NCI-H2107 (cell line): Measurements from ENCODE around the gene MET.
"Not testable (repeated sequence)": the region's sequence is repeated elsewhere in the genome, so short reads cannot be mapped to it uniquely, and the experiment has no call there.

ENCODE experiments used
- DNase-seq: peaks from one replicate; lab custom pipeline; 2025; lab: John Stamatoyannopoulos, UW

Gene MET

DNA sequence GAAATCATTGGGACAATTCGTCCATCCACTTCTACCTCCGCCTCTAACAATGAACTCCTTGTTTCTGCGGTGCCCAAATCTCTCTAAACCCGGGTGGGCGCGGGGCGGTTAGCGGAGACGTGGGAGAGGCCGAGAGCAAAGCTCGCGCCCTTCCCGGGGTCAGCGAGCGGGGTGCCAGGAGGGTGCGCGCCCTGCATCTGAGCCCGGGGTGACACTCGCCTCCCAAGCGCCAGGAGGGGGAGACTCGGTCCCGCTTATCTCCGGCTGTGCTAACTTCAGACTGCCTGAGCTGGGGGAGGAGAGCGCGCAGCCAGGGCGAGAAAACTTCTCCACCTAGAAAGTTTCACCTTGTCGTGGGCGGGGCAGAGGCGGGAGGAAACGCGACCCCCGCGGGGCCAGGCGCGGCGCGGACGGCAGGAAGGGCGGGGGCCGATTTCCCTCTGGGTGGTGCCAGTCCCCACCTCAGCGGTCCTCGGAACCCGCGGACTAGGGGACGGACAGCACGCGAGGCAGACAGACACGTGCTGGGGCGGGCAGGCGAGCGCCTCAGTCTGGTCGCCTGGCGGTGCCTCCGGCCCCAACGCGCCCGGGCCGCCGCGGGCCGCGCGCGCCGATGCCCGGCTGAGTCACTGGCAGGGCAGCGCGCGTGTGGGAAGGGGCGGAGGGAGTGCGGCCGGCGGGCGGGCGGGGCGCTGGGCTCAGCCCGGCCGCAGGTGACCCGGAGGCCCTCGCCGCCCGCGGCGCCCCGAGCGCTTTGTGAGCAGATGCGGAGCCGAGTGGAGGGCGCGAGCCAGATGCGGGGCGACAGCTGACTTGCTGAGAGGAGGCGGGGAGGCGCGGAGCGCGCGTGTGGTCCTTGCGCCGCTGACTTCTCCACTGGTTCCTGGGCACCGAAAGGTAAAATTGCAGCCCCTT, at the start of gene MET:
MET (plus strand) TSS at position 516 of the 915 bp plus-strand sequence. CDS start 26,889 bp downstream, outside the sequence.
- peak; percentile 13 for DNase-seq

DNA sequence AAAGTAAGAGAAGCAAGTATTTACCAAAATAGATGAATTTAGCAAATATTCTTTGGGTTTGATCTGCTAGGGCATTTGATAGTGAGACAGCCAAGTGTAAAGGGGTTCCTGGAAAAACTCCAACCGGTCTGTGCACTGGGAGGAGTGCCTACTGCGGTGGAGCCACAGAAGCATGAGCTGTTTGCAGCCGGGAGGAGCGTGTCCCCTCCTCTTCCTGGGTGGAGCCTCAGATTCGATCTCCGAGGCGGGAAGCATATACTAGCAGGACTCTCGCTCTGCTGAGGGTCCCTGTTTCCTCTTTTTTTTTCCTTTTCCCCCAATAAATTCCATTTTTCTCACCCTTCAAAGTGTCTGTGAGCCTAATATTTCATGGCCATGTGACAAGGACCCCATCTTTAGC, 45.1 kb upstream of the MET start:
- no peak for DNase-seq

DNA sequence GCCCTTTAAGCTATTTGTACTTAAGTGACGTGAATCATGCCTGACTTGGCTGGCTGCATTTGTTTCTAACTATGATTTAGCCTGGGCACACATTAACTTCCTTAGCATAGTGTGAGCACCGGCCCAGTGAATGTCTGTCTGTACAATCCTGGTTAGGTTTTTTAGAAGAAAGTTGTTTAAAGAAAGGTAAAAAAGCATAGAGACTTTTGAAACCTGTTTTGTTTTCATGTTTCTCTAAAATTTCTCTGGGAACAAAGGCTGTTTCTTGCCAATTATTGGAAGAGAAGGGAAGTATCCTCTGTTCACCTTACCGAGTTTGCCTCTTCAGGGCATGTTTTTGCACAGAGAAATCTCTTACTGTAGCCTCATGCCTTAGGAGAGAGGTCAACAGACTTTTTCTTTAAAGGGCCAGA, 42.9 kb upstream of the MET start:
- no peak for DNase-seq

DNA sequence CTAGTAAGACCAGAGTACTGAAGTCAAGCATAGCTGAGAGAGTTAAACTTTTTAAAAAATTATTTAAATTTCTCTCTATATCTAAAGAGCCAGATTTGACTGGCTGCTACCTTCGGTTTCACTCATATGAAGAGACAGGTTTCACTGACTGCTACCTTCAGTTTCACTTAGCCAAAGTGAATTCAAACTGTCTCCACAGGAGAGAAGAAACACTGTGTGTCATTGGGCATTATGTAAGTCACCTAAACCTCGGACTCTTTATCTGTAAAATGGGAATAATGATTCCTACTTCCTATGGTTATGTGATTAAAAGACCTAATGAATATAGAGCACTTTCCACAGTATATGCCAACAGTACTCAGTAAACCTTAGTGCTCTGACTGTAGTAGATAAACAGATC, 41.6 kb upstream of the MET start:
- no peak for DNase-seq

DNA sequence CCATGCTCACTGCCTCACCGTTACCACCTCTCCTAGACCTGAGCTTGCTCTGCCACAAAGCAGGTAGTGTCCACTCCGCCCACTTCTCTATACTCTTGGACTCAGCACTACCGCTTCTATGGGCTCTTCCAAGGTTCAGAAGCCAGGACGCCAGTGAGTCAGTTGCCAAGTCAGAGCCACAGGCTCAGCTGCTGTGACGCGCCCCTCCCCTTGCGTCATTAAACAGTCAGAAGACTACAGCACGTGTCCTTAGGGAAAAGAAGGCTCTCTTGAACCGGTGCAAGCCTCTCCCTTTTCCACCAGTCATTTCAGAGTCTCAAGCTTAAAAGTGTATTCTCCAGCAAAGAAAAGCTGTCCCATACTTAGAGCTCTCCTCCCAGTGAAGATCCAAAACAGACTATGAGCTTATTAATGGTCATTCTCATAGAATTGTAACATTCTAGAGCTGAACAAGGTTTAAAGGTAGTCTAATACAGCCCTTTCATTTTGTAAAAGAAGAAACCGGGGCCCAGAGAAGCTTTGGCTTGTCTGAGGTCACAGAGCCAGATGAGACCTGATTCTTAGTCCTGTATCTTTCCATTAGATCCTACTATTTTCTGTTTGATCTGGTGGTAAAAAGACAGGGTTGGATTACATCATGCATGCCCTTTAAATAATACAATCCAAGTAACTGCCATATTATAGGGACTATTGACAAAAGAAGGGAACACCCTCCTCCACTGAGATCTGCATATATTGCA, 40.9 kb upstream of the MET start:
- peak; percentile 19 for DNase-seq

DNA sequence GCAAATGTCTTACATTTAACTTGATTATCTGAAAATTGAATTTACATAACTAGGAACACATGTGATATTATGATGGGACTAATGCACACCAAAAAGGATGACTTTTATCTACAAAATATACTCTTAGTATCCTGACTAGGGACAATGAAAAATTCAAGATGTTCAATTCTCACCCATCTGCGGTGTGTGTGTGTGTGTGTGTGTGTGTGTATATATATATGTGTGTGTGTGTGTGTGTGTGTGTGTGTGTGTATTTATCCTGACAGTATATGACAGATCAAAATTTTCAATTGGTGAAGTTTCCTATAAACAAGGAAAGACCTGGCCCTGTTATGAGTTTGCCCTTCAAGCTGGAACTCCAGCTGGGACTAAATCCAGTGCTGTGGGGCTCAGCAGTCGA, 40.3 kb upstream of the MET start:
- no peak for DNase-seq

DNA sequence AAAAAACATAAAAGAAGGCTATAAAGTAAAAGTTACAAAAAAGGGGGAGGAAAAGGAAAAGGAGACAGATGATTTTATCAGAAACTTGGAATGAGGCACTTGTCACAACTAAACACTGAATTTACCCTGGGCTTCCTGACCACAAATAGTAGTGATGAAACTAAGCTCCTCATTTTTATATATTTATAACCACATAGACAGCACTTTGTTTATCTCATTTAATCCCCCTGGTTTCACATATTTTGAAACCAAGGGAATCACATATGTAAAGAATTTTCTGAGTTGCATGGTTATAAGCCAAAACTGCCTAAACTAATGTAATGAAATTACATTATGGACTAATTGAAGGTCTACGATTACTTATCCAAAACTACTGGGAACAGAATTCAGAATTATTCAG, 39.6 kb upstream of the MET start:
- DNase-seq, result no peak

DNA sequence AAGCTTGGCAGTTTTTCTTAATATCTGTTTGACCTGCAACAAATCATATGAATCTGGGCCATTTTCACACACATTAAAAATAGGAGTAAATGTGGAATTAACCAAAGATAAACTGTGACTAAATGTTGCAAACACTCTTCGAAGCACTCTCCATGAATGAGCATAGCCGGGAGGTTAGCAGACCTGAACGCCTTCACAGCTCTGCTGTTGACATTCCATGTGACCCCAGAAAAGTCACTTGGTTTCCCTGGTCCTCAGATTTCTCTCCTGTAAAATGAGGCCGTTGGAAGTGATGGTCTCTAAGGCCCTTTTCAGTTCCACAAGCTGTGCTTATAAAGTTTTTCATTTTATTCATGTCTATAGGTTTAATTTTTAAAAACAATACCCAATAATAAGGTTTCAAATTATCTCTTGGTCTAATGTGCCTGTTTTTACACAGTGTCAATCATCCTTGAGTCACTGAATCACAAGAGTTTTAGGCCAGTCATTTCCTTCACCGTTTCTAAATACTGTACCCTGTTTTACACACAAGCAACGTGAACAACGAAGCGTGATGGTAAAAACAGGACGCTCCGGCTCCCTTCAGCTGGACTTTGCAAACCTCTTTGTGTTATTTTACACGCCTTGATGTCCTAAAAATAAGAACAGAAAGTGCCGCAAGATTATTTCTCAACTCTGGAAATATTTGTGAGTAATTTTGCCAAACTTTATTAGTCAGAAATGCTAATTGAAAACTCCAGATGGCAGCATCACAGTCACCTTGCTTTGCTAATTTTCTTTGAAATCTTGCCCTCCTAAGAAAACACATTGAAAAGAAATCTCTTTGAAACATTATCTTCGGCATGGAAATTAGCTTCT, 38.6 kb upstream of the MET start:
- no peak for DNase-seq

DNA sequence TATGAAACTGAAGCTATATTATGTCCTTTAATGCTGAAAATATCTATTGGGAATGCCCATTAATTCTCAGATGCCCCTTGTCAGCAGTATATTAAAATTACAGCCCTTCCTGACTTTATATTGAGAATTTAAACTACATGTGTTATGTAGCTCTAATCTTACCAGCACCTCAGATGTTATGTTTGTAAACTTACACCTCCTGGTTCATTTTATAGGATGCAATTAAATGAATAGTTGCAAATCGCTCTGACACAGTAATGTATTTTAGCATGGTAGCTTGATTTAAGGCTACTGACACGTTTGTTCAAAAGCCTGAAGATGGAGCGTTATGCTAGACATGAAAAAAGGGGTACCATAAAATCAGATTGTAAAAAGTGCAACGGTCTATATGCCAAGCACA, 35.0 kb upstream of the MET start:
- DNase-seq, result no peak

DNA sequence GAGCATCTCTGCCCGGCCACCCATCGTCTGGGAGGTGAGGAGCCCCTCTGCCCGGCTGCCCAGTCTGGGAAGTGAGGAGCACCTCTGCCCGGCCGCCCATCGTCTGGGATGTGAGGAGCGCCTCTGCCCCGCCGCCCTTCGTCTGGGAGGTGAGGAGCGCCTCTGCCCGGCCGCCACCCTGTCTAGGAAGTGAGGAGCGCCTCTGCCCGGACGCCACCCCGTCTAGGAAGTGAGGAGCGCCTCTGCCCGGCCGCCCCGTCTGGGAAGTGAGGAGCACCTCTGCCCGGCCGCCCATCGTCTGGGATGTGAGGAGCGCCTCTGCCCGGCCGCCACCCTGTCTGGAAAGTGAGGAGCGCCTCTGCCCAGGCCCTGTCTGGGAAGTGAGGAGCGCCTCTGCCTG, 33.4 kb upstream of the MET start:
- not testable (repeated sequence) for DNase-seq

DNA sequence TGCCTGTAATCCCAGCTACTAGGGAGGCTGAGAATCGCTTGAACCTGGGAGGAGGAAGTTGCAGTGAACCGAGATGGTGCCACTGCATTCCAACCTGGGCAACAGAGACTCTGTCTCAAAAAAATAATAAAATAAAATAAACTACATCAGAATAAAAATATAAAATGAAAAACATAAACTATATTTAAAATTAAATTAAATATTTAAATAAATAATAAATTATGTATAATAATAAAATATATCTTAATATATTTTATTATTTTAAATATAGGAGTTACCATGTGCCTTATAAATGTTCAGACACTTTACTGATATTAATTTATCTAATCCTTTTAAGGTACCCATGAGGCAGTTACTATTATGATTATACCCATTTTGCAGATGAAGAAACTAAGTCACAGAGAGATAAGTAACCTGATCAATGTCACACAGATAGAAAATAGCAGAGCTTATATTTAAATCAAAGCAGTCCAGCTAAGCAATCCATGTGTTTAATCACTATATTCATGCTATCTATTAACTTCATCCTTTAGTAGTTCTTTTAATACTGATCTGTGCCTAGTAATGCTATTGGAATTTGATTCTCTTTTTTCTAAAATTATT, 30.3 kb upstream of the MET start:
- no peak for DNase-seq

DNA sequence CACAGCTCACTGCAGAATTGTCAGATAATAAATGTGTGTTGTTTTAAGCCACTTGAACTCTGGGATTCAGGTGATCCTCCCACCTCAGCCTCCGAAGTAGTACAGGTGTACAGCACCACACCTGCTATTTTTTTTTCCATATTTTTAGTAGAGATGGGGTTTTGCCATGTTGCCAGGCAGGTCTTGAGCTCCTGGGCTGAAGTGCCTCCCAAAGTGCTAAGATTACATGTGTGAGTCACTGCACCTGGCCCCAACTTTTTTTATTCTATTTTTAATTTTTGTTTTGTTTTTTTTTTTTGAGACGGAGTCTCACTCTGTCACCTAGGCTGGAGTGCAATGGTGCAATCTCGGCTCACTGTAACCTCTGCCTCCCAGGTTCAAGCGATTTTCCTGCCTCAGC, 28.8 kb upstream of the MET start:
- DNase-seq, result not testable (repeated sequence)

DNA sequence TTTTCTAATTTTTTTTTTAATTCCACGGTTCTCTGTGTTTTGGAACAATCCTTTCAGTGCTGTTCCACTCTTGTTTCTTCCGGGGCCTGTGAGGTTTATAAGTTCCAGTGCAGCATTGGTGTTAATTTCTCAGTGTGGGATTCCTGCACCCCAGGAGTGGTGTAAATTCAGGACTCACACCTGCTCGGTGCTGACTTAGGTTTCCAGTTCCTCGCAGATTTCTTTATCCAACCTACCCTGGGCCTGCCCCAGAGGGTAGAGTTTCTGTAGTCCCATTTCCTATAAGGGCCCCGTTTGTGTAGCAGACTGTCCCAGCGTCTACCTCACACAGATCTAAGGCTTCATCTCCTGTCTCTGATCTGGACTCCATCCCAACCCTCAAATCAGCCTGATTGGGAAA, 27.4 kb upstream of the MET start:
- DNase-seq, result no peak

DNA sequence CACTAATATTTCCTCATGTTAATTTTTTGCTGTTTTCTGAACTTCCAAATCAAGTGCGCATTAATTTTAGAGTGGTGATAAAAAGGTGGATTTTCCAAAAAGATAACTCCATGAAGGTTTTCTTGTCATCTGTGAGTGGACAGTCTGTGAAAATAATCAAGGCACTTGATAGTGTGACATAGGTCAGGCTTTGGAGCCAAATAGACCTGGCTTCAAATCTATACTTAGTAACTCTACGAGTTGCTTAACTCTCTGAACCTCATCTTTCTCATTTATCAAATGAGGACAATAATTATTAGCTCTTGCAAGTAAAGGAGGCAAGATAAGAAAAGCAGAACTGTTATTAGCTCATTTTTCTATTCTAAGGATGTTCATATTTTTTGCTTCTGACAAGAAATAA, 24.7 kb upstream of the MET start:
- DNase-seq, result no peak

DNA sequence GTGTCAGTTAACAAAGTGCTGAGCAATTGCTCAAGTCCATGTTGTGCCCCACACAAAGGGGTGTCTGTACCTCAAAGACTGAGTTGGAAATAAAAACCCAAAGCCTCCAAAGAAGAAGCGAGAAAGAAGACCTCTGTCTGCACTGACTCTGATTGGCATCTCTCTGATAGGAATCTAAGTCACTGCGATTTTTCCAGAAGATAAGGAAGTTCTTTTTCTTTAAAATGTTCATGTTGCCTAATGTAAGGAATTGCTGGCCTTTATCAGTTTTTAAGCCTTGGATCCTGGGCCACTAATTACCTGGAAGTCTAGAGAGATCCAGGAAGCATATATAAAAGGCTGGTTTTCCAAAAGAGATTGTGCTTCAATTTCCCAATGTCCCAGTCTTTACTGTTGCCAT, 24.1 kb upstream of the MET start:
- DNase-seq, result no peak

DNA sequence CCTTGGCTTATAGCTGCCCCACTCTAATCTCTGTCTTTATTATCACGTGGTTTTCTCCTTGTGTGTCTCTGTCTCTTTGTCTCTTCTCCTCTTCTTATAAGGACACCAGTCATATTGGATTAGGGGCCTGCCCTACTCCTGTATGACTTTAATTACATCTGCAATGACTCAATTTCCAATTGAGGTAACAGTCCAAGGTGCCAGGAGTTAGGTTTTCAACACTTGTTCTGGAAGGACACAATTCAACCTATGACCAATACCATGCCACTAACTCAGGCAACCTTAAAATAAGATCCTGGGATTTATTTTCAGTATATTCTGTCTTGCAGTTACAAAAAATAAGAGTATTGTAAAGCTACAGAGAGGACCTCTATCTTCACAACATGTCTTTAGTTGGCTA, 21.6 kb upstream of the MET start:
- no peak for DNase-seq

DNA sequence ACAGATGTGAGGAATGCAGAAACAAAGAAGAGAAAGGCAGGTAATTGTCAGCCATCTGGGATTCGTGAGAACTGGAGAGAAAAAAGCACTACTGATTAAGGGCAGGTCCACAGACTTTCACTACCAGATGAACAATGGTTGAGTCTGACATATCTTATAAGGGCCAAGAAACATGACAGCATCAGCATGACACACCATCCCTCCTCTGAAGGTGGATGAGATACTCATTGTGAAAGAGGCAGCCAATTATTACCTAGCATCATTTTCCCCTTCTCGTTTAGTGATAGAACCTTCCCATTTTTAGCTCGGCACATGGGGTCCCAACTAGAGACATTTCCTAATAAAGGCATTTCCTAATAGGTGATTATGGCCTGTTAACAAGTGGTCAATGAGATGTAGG, 19.2 kb upstream of the MET start:
- no peak for DNase-seq

DNA sequence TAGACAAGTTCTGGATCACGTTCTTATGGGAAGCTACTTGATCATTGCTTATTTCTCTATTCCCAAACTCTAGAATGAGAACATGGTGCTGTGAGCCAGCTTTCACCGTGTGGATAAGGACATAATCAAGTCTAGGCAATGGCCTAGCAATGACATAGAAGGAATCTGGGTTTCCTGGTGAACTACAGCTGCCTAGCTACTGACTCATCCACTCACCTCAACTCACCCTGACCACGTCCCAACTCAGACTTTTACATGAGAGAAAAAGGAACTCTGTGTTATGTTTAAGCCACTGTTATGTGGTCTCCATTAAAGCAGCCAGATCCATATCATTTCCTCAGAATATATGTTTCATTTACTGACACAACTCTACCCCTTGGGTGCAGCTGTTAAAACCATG, 18.8 kb upstream of the MET start:
- DNase-seq, result no peak

DNA sequence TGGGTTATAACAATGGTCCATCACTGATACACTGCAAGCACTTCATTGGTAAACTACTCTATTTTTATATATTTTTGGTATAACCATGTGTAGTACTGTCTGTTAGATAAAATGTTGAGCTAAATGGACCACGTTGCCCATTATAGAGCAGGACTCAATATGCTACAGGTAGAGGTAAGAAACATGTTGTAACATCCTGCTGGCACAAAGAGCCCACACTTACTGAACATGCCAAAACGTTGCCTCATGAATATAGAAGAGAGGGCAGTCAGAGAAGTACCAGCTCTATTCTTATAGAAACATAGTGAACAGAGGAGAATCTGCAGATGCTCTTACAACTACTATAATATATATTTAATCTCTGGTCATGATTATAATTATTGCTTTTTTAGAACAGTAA, 18.4 kb upstream of the MET start:
- DNase-seq, result no peak

DNA sequence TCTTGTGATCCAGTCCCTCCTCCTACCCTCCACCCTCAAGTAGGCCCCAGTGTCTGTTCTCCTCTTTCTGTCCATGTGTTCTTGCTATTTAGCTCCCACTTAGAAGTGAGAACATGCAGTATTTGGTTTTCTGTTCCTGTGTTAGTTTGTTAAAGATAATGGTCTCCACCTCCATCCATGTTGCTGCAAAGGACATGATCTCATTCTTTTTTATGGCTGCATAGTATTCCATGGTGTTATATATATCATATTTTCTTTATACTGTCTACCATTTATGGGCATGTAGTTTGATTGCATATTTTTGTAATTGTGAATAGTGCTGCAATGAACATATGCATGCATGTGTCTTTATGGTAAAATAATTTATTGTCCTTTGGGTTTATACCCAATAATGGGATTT, 12.7 kb upstream of the MET start:
- not testable (repeated sequence) for DNase-seq

DNA sequence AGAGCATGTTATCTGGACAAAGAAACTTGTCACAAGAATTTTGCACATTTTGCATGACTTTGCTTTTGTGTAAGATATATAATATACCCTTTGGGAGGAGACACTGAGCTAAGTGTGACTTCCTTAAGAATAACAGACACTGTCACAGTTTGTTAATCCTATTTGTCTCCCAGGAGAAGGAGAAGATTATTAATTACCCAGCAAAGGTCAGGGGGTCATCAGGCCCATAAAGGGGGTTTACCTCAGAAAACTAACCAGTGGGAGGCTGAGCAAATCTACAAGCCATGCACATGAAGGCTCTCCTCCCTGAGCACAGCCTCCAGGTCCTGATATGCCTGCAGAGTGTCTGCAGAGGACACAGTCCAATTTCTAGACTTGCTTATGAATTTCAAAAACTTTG, 10.1 kb upstream of the MET start:
- DNase-seq, result no peak

DNA sequence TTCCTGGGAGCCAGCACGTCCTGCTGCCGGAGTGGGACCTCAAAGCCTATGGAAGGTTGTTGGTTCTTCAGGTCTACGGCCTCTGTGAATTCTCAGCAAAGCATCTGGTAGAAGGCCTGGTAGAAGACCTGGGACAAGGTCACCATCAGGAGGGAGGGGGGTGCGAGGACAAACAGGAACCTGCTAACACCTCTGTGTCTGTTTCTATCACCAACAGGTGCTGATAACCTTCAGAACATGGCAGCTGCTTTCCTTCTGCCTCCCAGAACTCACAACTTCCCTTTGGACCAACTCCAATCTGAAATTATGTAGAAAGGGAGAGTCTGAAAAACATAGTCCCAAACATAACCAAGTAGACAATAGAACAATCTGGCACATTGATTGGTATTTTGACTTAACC, 8.3 kb upstream of the MET start:
- no peak for DNase-seq
